SK-N-SH treated with all-trans-retinoic acid at 6 μM for 48 hours (cell line): ENCODE results near the gene TCEA2.

Experiments
- CSRNP3 ChIP-seq: fragments of 250-450 bp; sonication (Bioruptor Pico); IDR thresholded peaks from 2 replicates; pipeline ENCODE4 v1.5.1; 2021; ENCODE audit warnings: mild to moderate bottlenecking, moderate library complexity
- ISL1 ChIP-seq: fragments of 250-450 bp; sonication (Bioruptor Pico); IDR thresholded peaks from 2 replicates; pipeline ENCODE4 v2.1.2; 2022; ENCODE audit warnings: mild to moderate bottlenecking, moderate library complexity
- OSR1 ChIP-seq: fragments of 250-450 bp; sonication (Bioruptor Pico); IDR thresholded peaks from 2 replicates; pipeline ENCODE4 v1.8.0; 2022; ENCODE audit warnings: moderate library complexity, mild to moderate bottlenecking, inconsistent platforms
- RARB ChIP-seq: fragments of 250-450 bp; sonication (Bioruptor Pico); IDR thresholded peaks from 2 replicates; pipeline ENCODE4 v1.8.0; 2021; ENCODE audit warnings: mild to moderate bottlenecking, moderate library complexity
- ZNF70 ChIP-seq: fragments of 450-650 bp; formaldehyde crosslinking; IDR thresholded peaks from 2 replicates; pipeline ENCODE4 v1.5.0; 2020; ENCODE audit warnings: mild to moderate bottlenecking, moderate library complexity
- TF ChIP-seq, protein P1 (sequence below): fragments of 250-450 bp; sonication (Bioruptor Pico); IDR thresholded peaks from 2 replicates; pipeline ENCODE4 v1.5.0; 2020; ENCODE audit warnings: mild to moderate bottlenecking, moderate library complexity

DNA sequence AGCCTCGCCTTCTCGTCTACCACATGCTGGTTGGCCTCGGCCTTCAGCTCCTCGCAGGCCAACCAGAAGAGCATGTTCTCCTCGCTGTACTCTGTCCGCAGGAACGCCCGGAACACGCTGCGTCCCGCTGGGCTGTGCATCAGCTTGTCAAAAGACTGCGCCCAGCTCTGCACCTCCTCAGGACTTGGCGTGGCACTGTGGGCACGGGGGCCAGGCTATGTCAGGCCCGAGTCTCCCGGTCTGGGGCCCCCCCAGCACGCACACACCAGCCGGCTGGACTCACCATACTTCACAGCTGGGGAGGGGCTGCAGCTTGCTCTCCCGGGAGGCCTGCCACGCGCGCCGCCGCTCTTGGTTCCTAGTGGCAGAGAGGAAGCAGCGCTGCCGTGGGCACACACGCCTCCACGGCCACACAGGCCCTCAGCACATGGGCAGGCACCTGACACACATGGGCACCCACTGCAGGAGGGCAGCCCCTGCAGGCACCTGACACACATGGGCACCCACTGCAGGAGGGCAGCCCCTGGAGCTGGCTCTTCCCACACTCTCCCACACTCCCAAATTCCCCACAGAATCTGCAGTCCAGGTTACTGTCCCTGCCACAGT is 11.3 kb downstream of the TCEA2 start:
- TF ChIP-seq RARB (CRISPR knock-in tag) (no peak), OSR1 (no peak), CSRNP3 (CRISPR knock-in tag) (no peak), ZNF70 (CRISPR knock-in tag) (no peak), ISL1 (CRISPR knock-in tag) (no peak)
- TF ChIP-seq, protein P1, sequence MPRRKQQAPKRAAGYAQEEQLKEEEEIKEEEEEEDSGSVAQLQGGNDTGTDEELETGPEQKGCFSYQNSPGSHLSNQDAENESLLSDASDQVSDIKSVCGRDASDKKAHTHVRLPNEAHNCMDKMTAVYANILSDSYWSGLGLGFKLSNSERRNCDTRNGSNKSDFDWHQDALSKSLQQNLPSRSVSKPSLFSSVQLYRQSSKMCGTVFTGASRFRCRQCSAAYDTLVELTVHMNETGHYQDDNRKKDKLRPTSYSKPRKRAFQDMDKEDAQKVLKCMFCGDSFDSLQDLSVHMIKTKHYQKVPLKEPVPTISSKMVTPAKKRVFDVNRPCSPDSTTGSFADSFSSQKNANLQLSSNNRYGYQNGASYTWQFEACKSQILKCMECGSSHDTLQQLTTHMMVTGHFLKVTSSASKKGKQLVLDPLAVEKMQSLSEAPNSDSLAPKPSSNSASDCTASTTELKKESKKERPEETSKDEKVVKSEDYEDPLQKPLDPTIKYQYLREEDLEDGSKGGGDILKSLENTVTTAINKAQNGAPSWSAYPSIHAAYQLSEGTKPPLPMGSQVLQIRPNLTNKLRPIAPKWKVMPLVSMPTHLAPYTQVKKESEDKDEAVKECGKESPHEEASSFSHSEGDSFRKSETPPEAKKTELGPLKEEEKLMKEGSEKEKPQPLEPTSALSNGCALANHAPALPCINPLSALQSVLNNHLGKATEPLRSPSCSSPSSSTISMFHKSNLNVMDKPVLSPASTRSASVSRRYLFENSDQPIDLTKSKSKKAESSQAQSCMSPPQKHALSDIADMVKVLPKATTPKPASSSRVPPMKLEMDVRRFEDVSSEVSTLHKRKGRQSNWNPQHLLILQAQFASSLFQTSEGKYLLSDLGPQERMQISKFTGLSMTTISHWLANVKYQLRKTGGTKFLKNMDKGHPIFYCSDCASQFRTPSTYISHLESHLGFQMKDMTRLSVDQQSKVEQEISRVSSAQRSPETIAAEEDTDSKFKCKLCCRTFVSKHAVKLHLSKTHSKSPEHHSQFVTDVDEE (CRISPR knock-in tag) = no peak
